Body of pancreas (tissue), 4 donors: Measurements from ENCODE around the gene SHF.

Source experiments
- CTCF ChIP-seq, 7 experiments: fragments of 450-650 bp in 4 of 7; fragments of 200-600 bp in 3 of 7; sonication (generic) in 3 of 7; IDR thresholded peaks; one replicate each; pipeline ENCODE4 v1.5.1; 2016 to 2019; ENCODE audit warnings: antibody characterized with exemption in 7 of 7
- POLR2A ChIP-seq, 3 donors: fragments of 450-650 bp; IDR thresholded peaks; one replicate each; pipeline ENCODE4 v1.6.1; 2016; ENCODE audit warnings: antibody characterized with exemption in 3 of 3, mild to moderate bottlenecking in 2 of 3

GRCh38 chr15:45200001-45200798, 12.4 kb upstream of the SHF start:
- TF ChIP-seq POLR2A (IDR thresholded peaks at IDR 0.05) (peak; percentile 85 to 97 (median 97)), CTCF (IDR thresholded peaks at IDR 0.05) (no peak)
